Measurements from ENCODE around the gene TACR2.

TACR2 gene

DNA sequence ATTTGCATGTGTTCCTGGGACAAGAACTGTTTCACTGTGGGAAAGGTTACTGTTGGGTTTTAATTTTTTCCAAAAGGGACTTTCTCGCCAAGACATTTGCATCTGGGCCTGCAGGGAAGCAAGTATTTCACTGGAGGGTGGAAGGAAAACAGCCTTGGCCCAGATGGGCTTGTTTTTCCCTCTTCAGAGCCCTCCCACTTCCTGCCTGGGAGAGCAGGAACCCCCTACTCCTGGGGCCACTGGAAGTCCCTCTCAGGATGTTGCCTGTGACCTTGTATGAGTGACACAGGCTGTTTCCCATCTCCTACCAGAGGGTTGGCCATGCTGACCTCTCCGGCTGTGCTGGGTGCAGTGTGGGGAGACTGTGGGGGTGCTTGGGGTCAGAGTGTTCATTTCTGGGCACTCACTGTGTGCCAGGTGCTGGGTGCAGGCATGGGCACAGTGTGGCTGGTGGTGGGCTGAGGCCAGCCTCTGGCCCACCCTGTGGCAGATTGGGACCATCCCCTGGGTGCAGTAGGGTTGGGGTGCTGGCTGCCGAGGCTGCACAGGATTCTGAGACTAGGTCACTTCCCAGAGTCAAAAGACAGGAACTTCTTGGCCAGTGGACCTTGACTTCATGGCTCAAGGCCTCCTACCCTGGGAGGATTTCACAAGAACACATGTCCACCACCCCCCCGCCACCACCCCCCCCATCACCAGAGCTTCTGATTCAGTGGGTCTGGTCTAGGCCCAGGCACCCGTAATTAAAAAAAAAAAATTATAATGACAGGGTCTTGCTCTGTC is 44.7 kb upstream of the TACR2 start:
- TF ChIP-seq, protein P1, sequence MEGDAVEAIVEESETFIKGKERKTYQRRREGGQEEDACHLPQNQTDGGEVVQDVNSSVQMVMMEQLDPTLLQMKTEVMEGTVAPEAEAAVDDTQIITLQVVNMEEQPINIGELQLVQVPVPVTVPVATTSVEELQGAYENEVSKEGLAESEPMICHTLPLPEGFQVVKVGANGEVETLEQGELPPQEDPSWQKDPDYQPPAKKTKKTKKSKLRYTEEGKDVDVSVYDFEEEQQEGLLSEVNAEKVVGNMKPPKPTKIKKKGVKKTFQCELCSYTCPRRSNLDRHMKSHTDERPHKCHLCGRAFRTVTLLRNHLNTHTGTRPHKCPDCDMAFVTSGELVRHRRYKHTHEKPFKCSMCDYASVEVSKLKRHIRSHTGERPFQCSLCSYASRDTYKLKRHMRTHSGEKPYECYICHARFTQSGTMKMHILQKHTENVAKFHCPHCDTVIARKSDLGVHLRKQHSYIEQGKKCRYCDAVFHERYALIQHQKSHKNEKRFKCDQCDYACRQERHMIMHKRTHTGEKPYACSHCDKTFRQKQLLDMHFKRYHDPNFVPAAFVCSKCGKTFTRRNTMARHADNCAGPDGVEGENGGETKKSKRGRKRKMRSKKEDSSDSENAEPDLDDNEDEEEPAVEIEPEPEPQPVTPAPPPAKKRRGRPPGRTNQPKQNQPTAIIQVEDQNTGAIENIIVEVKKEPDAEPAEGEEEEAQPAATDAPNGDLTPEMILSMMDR (IDR thresholded peaks at IDR 0.05; ENCODE audit: control insufficient read depth, extremely low read depth, insufficient read depth): no peak
- no peak for DNase-seq (ENCODE audit: low read depth)
- no peak overlapping the region for H3K4me3 ChIP-seq (ENCODE audit: low read depth, low read length)

DNA sequence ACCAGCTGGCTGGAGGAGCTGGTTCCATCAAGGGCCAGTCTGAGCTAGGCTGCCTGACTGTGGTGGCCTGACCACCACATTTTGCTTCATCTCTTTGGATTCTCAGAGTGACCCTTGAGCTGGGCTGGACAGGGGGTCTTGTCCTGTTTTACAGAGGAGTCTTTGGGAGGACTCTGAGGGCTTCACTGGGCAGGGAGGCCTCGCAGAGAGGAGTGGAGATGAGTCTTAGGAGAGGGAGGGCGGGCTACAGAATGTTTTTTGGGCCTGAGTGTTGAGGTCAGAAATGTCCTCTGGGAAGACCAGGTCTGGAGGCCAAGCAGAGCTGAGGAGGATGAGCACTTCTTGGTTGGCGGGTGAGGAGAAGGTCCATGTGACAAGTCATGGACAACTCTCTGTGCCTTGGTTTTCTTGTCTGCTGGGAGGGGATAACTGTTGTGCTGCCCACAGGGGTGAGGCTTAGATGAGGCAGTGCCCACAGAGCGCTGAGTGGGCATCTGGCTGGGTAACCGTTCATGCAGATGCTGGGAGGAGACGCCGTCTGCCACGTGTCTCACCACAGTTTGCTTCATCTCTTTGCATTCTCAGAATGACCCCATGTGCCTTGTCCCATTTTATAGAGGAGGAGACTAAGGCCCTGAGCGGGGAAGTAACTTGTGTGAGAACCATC is 44.0 kb upstream of the TACR2 start:
- TF ChIP-seq, protein P1 (IDR thresholded peaks at IDR 0.05; ENCODE audit: control insufficient read depth, extremely low read depth, insufficient read depth): 0 out of 2 replicates have a peak, but pooled peaks have one; percentile 4
- no peak for DNase-seq (ENCODE audit: low read depth)

GRCh38 chr10:69459893-69460575 is 43.3 kb upstream of the TACR2 start:
- TF ChIP-seq, protein P1 (IDR thresholded peaks at IDR 0.05; ENCODE audit: control insufficient read depth, extremely low read depth, insufficient read depth): no peak
- H3K4me3 ChIP-seq (ENCODE audit: low read depth, low read length): no peak overlapping the region
- DNase-seq (ENCODE audit: low read depth): no peak

More for the DNA sequence above, 44.0 kb upstream of the TACR2 start:
- H3K4me3 ChIP-seq (ENCODE audit: low read depth, low read length): no peak overlapping the region

GRCh38 chr10:69459101-69459790 is 42.5 kb upstream of the TACR2 start:
- no peak overlapping the region for H3K4me3 ChIP-seq (ENCODE audit: low read depth, low read length)
- TF ChIP-seq, protein P1 (IDR thresholded peaks at IDR 0.05; ENCODE audit: control insufficient read depth, extremely low read depth, insufficient read depth): no peak
- DNase-seq (ENCODE audit: low read depth): no peak

DNA sequence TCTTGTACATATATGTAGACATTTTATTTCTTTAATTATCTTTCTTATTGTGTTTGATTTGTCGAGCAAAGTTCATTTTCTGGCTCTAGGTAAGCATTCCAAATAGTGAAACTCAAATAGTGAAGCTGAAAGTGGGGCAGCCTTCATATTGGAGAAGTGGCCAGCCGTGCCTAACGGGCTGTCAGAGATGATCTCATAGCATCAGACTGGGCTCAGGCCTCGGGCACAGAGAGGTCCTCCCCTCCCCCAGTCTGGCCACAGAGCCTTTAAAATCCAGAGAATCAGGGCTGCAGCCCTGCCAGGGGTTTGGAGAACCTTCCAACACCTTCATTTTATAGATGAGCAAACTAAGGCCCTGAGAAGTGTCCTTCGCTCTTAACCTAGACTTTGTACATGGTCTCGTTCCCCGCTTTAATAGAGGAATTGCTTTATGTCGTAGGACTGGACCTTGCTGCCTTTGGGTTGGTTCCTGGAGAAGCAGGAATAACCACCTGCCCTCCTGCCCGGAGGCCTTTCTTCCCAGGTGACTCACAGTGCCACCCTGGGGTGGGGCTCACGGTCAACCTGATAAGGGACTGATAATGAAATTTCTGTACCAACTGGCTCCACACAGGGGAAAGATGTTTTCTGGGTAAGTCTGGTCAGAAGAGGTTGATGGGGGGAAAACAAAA is 41.8 kb upstream of the TACR2 start:
- DNase-seq (ENCODE audit: low read depth): peak; percentile 75
- peak overlapping the region; percentile 19 for H3K4me3 ChIP-seq (ENCODE audit: low read depth, low read length)
- TF ChIP-seq, protein P1 (IDR thresholded peaks at IDR 0.05; ENCODE audit: control insufficient read depth, extremely low read depth, insufficient read depth): no peak

DNA sequence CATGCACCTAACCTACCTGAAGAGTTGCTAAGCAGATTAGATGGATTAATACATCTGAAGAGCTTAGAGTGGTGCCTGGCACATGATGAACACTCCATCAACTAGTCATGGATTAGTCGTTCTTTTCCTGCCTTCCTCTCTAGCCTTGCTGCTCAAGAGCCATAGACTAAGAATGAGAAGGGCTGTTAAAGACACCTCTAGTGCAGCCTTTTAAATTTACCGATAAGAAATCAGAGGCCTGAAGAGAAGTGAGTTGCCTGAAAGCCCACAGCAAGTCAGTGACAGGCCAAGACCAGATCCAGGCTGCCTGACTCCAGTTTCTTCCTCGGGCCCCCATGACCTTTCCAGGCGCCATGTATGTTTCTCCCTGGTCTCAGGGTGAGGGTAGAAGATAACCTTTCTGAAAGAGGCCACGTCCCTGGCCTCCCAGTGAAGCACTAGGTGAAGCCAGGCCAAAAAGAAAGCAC is 41.1 kb upstream of the TACR2 start:
- TF ChIP-seq, protein P1 (IDR thresholded peaks at IDR 0.05; ENCODE audit: control insufficient read depth, extremely low read depth, insufficient read depth): no peak
- no peak for DNase-seq (ENCODE audit: low read depth)

More for the DNA sequence above, 41.1 kb upstream of the TACR2 start:
- no peak overlapping the region for H3K4me3 ChIP-seq (ENCODE audit: low read depth, low read length)
